ENCODE measurements around the gene FHIP2A. TPM values are rescaled to one million over a fixed set of nuclear protein-coding genes. Genes with fewer than 3 reads are reported as not detected.

FHIP2A gene
- total and polyA plus RNA-seq, 2 of the 4 experiments (the other 2 are of a cell fraction) = 10.7 to 16.5 TPM

GRCh38 chr10:114869520-114869892, 47.9 kb downstream of the FHIP2A start:
- H3K18ac ChIP-seq (ENCODE audit: low read depth, low read length) = peak overlapping the region; percentile 54; the same call in 1 of the 2 replicates
- no peak overlapping the region for H4K5ac ChIP-seq (ENCODE audit: low read depth, low read length)
- WGBS, 2 experiments (ENCODE audit: extremely low coverage in 2 of 2, insufficient read length in 1 of 2) = no CpG with 5 or more reads among the region's 1 CpG
- H2AFZ ChIP-seq (replicated peaks; ENCODE audit: low read length, poor library complexity) = no peak overlapping the region
- dilution Hi-C loops (cut with HindIII; ENCODE audit: low sequenced_read_pairs, unreplicated experiment) (no loop called here), intact Hi-C loops (cut with micrococcal nuclease) (no loop called here), in situ Hi-C loops (cut with MboI; ENCODE audit: low sequenced_read_pairs) (no loop called here)
- no peak overlapping the region; the same call in 1 of the 2 replicates for H3K27ac ChIP-seq (ENCODE audit: insufficient read depth, low read length)
- no peak overlapping the region for H2AK5ac ChIP-seq (ENCODE audit: low read depth, low read length)
- H3K79me1 ChIP-seq (ENCODE audit: low read depth in 1 of 2, low read length in 2 of 2) = peaks cover 0 to 7% of the 10 kb centered on the region in 2 experiments; a peak in 1 of 4 replicates
- H3K36me3 ChIP-seq (ENCODE audit: control insufficient read depth, insufficient read depth, low read length) = 0 out of 2 replicates have a peak, but pooled peaks cover 1% of the 10 kb centered on the region
- DNase-seq (peak; percentile 87), ATAC-seq (ENCODE audit: low read depth) (peak; percentile 36)
- TF ChIP-seq BHLHE40 (IDR thresholded peaks at IDR 0.05; ENCODE audit: low read depth, low read length) = no peak
- no peak for TF ChIP-seq USF2 (IDR thresholded peaks at IDR 0.05; ENCODE audit: low read depth, low read length)
- no peak for TF ChIP-seq RFX5 (IDR thresholded peaks at IDR 0.05; ENCODE audit: low read depth, low read length)
- no peak; the same call in 1 of the 2 replicates for TF ChIP-seq FOS (IDR thresholded peaks at IDR 0.05; ENCODE audit: low read depth, low read length)
- TF ChIP-seq POLR2A (IDR thresholded peaks at IDR 0.05; ENCODE audit: low read depth, low read length) = no peak
- TF ChIP-seq CTCF (conservative IDR thresholded peaks at IDR 0.05; ENCODE audit: low read depth, low read length) = no peak
- H2BK120ac ChIP-seq (ENCODE audit: low read depth, low read length) = no peak overlapping the region; the same call in 1 of the 2 replicates
- H3K27me3 ChIP-seq (ENCODE audit: control insufficient read depth, insufficient read depth, low read length) = no peaks in the 10 kb centered on the region
- ChIA-PET POLR2A (ENCODE audit: unreplicated experiment) (no interaction called here), CTCF (interaction anchor here (0.6 to 1.7 kb wide), 3 partner anchors 8 to 318 kb away, joined by 3 to 9 read pairs (median 5); no protein-coding TSS in a partner anchor)
- H3K4me1 ChIP-seq (ENCODE audit: control insufficient read depth, insufficient read depth, low read length) = peaks cover 5% of the 10 kb centered on the region; the same call in 1 of the 2 replicates
- no peak overlapping the region for H3K4me3 ChIP-seq (ENCODE audit: insufficient read depth, low read depth, low read length)
- no TSS peak for BruUV-seq (replicated peaks)
- H2AK9ac ChIP-seq (replicated peaks; ENCODE audit: low read depth, low read length, poor library complexity) = no peak overlapping the region
- H2BK20ac ChIP-seq (ENCODE audit: low read depth, low read length) = peak overlapping the region; percentile 8; the same call in 1 of the 2 replicates
- no peak overlapping the region for H3K9ac ChIP-seq (ENCODE audit: low read depth, low read length)
- peak overlapping the region; percentile 43 for H2BK5ac ChIP-seq (ENCODE audit: low read depth, low read length, poor library complexity, severe bottlenecking)
- H4K8ac ChIP-seq (ENCODE audit: low read depth in 2 of 2, low read length in 2 of 2) = no peak overlapping the region
- no peak overlapping the region for H3K23ac ChIP-seq (ENCODE audit: low read depth, low read length)
- H4K20me1 ChIP-seq (ENCODE audit: insufficient read depth, low read length) = no peaks in the 10 kb centered on the region
- H3K9me1 ChIP-seq (ENCODE audit: insufficient read depth, low read length) = peaks cover 6% of the 10 kb centered on the region
- H2BK15ac ChIP-seq (ENCODE audit: low read depth, low read length) = no peak overlapping the region
- peak overlapping the region; percentile 21; the same call in 1 of the 2 replicates for H3K4me2 ChIP-seq (ENCODE audit: low read depth, low read length)
- no peak overlapping the region for H3K4ac ChIP-seq (ENCODE audit: low read depth, low read length)
- no peak overlapping the region for H3K14ac ChIP-seq (replicated peaks; ENCODE audit: low read depth, low read length)
- no peak overlapping the region for H4K91ac ChIP-seq (ENCODE audit: insufficient read depth, low read depth, low read length)
- H3K56ac ChIP-seq (ENCODE audit: extremely low read depth, insufficient read depth, low read length) = no peak overlapping the region
- no peaks in the 10 kb centered on the region for H3K9me3 ChIP-seq (ENCODE audit: control insufficient read depth, insufficient read depth, low read length)

All from IMR-90 (cell line).